ENCODE measurements around the gene DNAH11. TPM values are rescaled to one million over a fixed set of nuclear protein-coding genes. Genes with fewer than 3 reads are reported as not detected.

The DNAH11 gene
- total and polyA plus RNA-seq, 9 of the 15 experiments (the other 6 are each of a cell fraction or from before 2014, with no cell fraction given): under 0.01 TPM; not detected in 7

- FAIRE-seq (no peak), DNase-seq (ENCODE audit: extremely low read depth in 1 of 4, low spot score in 3 of 4) (no peak), ATAC-seq (no peak)
- Histone ChIP-seq H3K9me3 (replicated peaks; ENCODE audit: control insufficient read depth, insufficient read depth, low read depth, low read length) (no peaks in the 10 kb centered on the region), H3K9ac (ENCODE audit: insufficient read depth in 1 of 2, low read depth in 2 of 2, low read length in 2 of 2) (no peak overlapping the region), H4K20me1 (replicated peaks; ENCODE audit: control insufficient read depth, insufficient read depth, low read length) (no peaks in the 10 kb centered on the region), H3K36me3 (ENCODE audit: control insufficient read depth, insufficient read depth, low read length) (no peaks in the 10 kb centered on the region), H3K4me2 (ENCODE audit: insufficient read depth, low read length) (no peak overlapping the region), H3K4me1 (replicated peaks in 1 of 2; ENCODE audit: control insufficient read depth in 2 of 2, insufficient read depth in 2 of 2, low read length in 2 of 2) (no peaks in the 10 kb centered on the region), H3K9me1 (ENCODE audit: control insufficient read depth, insufficient read depth, low read length) (no peaks in the 10 kb centered on the region), H2AFZ (ENCODE audit: low read depth, low read length) (no peak overlapping the region), H3K79me2 (ENCODE audit: control insufficient read depth, insufficient read depth, low read length) (no peaks in the 10 kb centered on the region), H3K4me3 (no peak overlapping the region), H3K27me3 (ENCODE audit: control insufficient read depth in 2 of 2, insufficient read depth in 2 of 2, low read length in 2 of 2) (peaks cover 0 to 4% of the 10 kb centered on the region in 2 experiments; a peak in 2 of 5 replicates), H3K27ac (ENCODE audit: extremely low read depth, low read depth, low read length) (no peak overlapping the region)
- in situ Hi-C loops (cut with MboI) (no loop called here), intact Hi-C loops (cut with micrococcal nuclease) (loop anchor here (10.0 kb wide), 1 partner anchor 138 kb away; no protein-coding TSS in a partner anchor)
- no TSS peak for BruUV-seq (replicated peaks)
- no peak for TF ChIP-seq ZNF780A (CRISPR knock-in tag; IDR thresholded peaks at IDR 0.05)
- TF ChIP-seq NFIC (IDR thresholded peaks at IDR 0.05): no peak
- no peak for TF ChIP-seq MAFK (IDR thresholded peaks at IDR 0.05; ENCODE audit: low read length)
- no peak for TF ChIP-seq GABPA (tag; conservative IDR thresholded peaks at IDR 0.05; ENCODE audit: low read depth)
- no peak for TF ChIP-seq POLR2B (IDR thresholded peaks at IDR 0.05; ENCODE audit: low read depth, partially characterized antibody)
- TF ChIP-seq SREBF2 (CRISPR knock-in tag; IDR thresholded peaks at IDR 0.05): no peak
- TF ChIP-seq FUS (optimal IDR thresholded peaks at IDR 0.05; ENCODE audit: low read depth, low read length): no peak
- no peak for TF ChIP-seq MAFF (IDR thresholded peaks at IDR 0.05; ENCODE audit: low read length)
- TF ChIP-seq ZSCAN29 (IDR thresholded peaks at IDR 0.05): no peak
- no peak for TF ChIP-seq ETV1 (tag; conservative IDR thresholded peaks at IDR 0.05; ENCODE audit: low read depth)
- TF ChIP-seq PHF20 (IDR thresholded peaks at IDR 0.05; ENCODE audit: partially characterized antibody): no peak
- no peak for TF ChIP-seq CREM (IDR thresholded peaks at IDR 0.05; ENCODE audit: low read depth)
- CTCF ChIA-PET (ENCODE audit: low intra/inter-chr PET ratio): no interaction called here
- POLR2A ChIA-PET: no interaction called here
Observed at GRCh38 chr7:21867226-21867625, 324.4 kb downstream of the DNAH11 start.

All from K562 (cell line).